CD14-positive monocyte (primary cell): ENCODE data around the gene AFF2. TPM values are rescaled to one million over a fixed set of nuclear protein-coding genes. Genes with fewer than 3 reads are reported as not detected.

ENCODE experiments used
- DNase-seq, 3 donors: peaks; one replicate each; pipeline ENCODE4 v3.0.0-alpha.2; 2011 to 2022
- H2AFZ ChIP-seq: 2 replicates; pipeline ENCODE4 v1.6.0; 2012; ENCODE audit warnings: mild to moderate bottlenecking, low read depth, low read length, inconsistent platforms; ENCODE audit not compliant: insufficient read depth, poor library complexity, severe bottlenecking
- H3K27ac ChIP-seq, 2 donors: 1 replicate in 1 of 2; 2 replicates in 1 of 2; pipeline ENCODE4 v1.5.1; 2012 to 2013; ENCODE audit warnings: low read length in 2 of 2, control low read depth in 1 of 2, inconsistent platforms in 1 of 2, low read depth in 1 of 2, mild to moderate bottlenecking in 1 of 2
- H3K27me3 ChIP-seq, 2 donors: one replicate each; pipeline versions ENCODE4 v1.6.0 to v1.6.1; 2011 to 2013; ENCODE audit warnings: low read length in 2 of 2; ENCODE audit not compliant: control insufficient read depth in 2 of 2, insufficient read depth in 2 of 2
- H3K36me3 ChIP-seq, 2 donors: replicated peaks in 1 of 2; 1 replicate in 1 of 2; 2 replicates in 1 of 2; pipeline versions ENCODE4 v1.5.1 to v1.6.1; 2012 to 2013; ENCODE audit warnings: low read length in 2 of 2, control low read depth in 1 of 2, inconsistent platforms in 1 of 2, mild to moderate bottlenecking in 1 of 2; ENCODE audit not compliant: insufficient read depth in 2 of 2, control insufficient read depth in 1 of 2
- H3K4me1 ChIP-seq, 2 donors: 1 replicate in 1 of 2; 2 replicates in 1 of 2; pipeline versions ENCODE4 v1.5.1 to v1.6.1; 2012 to 2013; ENCODE audit warnings: low read length in 2 of 2, control low read depth in 1 of 2, inconsistent platforms in 1 of 2, mild to moderate bottlenecking in 1 of 2, moderate library complexity in 1 of 2; ENCODE audit not compliant: insufficient read depth in 2 of 2, control insufficient read depth in 1 of 2
- H3K4me2 ChIP-seq: replicated peaks from 2 replicates; pipeline ENCODE3; 2012; ENCODE audit warnings: low read length, moderate library complexity, mild to moderate bottlenecking; ENCODE audit not compliant: poor library complexity, severe bottlenecking; ENCODE audit errors: extremely low read depth
- H3K4me3 ChIP-seq, 3 experiments: fragments of 200-600 bp in 1 of 3; sonication (generic) in 1 of 3; replicated peaks in 1 of 3; 1 replicate in 2 of 3; 2 replicates in 1 of 3; pipeline ENCODE4 v1.5.1; 2011 to 2013; ENCODE audit warnings: low read length in 3 of 3, mild to moderate bottlenecking in 3 of 3, control low read depth in 2 of 3, low read depth in 2 of 3, inconsistent platforms in 1 of 3, moderate library complexity in 1 of 3
- H3K79me2 ChIP-seq: 2 replicates; pipeline ENCODE4 v1.6.0; 2012; ENCODE audit warnings: mild to moderate bottlenecking, control low read depth, inconsistent platforms, low read length, moderate library complexity; ENCODE audit not compliant: insufficient read depth
- H3K9ac ChIP-seq: 2 replicates; pipeline ENCODE4 v1.6.0; 2017; ENCODE audit warnings: low read length, mild to moderate bottlenecking; ENCODE audit not compliant: insufficient read depth, poor library complexity, severe bottlenecking
- H3K9me3 ChIP-seq, 2 donors: replicated peaks in 1 of 2; 1 replicate in 1 of 2; 2 replicates in 1 of 2; pipeline versions ENCODE4 v1.5.1 to v1.6.1; 2012 to 2013; ENCODE audit warnings: low read length in 2 of 2, control low read depth in 1 of 2; ENCODE audit not compliant: control insufficient read depth in 1 of 2, insufficient read depth in 1 of 2
- H4K20me1 ChIP-seq: 2 replicates; pipeline ENCODE4 v1.6.0; 2012; ENCODE audit warnings: mild to moderate bottlenecking, low read length, control low read depth, moderate library complexity; ENCODE audit not compliant: insufficient read depth
- H3K27ac Mint-ChIP-seq, 7 donors: one replicate each; pipeline ENCODE4 v1.8.0; 2020; ENCODE audit warnings: mild to moderate bottlenecking in 7 of 7, mixed read lengths in 7 of 7, moderate library complexity in 6 of 7, inconsistent platforms in 2 of 7
- H3K27me3 Mint-ChIP-seq, 3 donors: one replicate each; pipeline ENCODE4 v1.8.0; 2021 to 2022; ENCODE audit warnings: low read depth in 3 of 3, mild to moderate bottlenecking in 3 of 3, mixed read lengths in 3 of 3, moderate library complexity in 3 of 3, inconsistent platforms in 1 of 3
- H3K36me3 Mint-ChIP-seq, 2 donors: one replicate each; pipeline ENCODE4 v1.8.0; 2020; ENCODE audit warnings: mixed read lengths in 2 of 2, inconsistent platforms in 1 of 2, mild to moderate bottlenecking in 1 of 2
- H3K4me1 Mint-ChIP-seq: one replicate; pipeline ENCODE4 v1.8.0; 2020; ENCODE audit warnings: mild to moderate bottlenecking, mixed read lengths
- H3K4me3 Mint-ChIP-seq, 2 donors: one replicate each; pipeline ENCODE4 v1.8.0; 2020; ENCODE audit warnings: mild to moderate bottlenecking in 2 of 2, mixed read lengths in 2 of 2, moderate library complexity in 1 of 2
- H3K9me3 Mint-ChIP-seq, 7 donors: one replicate each; pipeline ENCODE4 v1.8.0; 2020 to 2022; ENCODE audit warnings: mixed read lengths in 7 of 7, mild to moderate bottlenecking in 6 of 7, moderate library complexity in 6 of 7, inconsistent platforms in 2 of 7
- WGBS: methylation state at CpG from one replicate; pipeline ENCODE4 v1.1.5; 2013; ENCODE audit warnings: missing lambda C conversion rate; ENCODE audit not compliant: insufficient coverage; 5-methylcytosine and 5-hydroxymethylcytosine counted together
- intact Hi-C, 2 donors: fragments of 100-400 bp; cut with micrococcal nuclease; formaldehyde crosslinking; loops; one replicate each; pipeline versions ENCODE4 v1.15.0 to v1.15.1; 2023
- polyA plus RNA-seq, 3 donors: library from polyadenylated mRNA; depleted of rRNA in 1 of 3; unstranded in 2 of 3; stranded (reverse) in 1 of 3; fragments of 300-500 nt in 2 of 3; fragments of >200 nt in 1 of 3; fragmentation: Illumina TruSeq in 2 of 3; gene quantifications; 1 replicate in 2 of 3; 2 replicates in 1 of 3; pipeline ENCODE4 v1.2.3, GENCODE V29; 2012 to 2021
- TF ChIP-seq, protein P1 (sequence below): fragments of 200-600 bp; IDR thresholded peaks from one replicate; pipeline ENCODE4 v1.8.0; 2022; ENCODE audit warnings: antibody characterized with exemption, mild to moderate bottlenecking

AFF2 gene
- polyA plus RNA-seq, 3 donors: 0.07 to 1.1 (median 0.70) TPM

GRCh38 chrX:149032449-149032848, 532.0 kb downstream of the AFF2 start:
- H3K79me2 ChIP-seq: no peaks in the 10 kb centered on the region
- H3K36me3 ChIP-seq: no peaks in the 10 kb centered on the region
- no peaks in the 10 kb centered on the region for H4K20me1 ChIP-seq
- Mint-ChIP-seq H3K4me1 (no peaks in the 10 kb centered on the region), H3K27ac (no peak overlapping the region), H3K27me3 (peaks cover 0 to 2% (median 0%) of the 10 kb centered on the region in 3 donors), H3K4me3 (no peak overlapping the region), H3K9me3 (peaks cover 0 to 2% (median 0%) of the 10 kb centered on the region in 7 donors), H3K36me3 (no peaks in the 10 kb centered on the region)
- no peaks in the 10 kb centered on the region for H3K27me3 ChIP-seq
- no peaks in the 10 kb centered on the region for H3K4me1 ChIP-seq
- TF ChIP-seq, protein P1, sequence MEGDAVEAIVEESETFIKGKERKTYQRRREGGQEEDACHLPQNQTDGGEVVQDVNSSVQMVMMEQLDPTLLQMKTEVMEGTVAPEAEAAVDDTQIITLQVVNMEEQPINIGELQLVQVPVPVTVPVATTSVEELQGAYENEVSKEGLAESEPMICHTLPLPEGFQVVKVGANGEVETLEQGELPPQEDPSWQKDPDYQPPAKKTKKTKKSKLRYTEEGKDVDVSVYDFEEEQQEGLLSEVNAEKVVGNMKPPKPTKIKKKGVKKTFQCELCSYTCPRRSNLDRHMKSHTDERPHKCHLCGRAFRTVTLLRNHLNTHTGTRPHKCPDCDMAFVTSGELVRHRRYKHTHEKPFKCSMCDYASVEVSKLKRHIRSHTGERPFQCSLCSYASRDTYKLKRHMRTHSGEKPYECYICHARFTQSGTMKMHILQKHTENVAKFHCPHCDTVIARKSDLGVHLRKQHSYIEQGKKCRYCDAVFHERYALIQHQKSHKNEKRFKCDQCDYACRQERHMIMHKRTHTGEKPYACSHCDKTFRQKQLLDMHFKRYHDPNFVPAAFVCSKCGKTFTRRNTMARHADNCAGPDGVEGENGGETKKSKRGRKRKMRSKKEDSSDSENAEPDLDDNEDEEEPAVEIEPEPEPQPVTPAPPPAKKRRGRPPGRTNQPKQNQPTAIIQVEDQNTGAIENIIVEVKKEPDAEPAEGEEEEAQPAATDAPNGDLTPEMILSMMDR: no peak
- no CpG with 5 or more reads among the region's 2 CpGs for WGBS
- intact Hi-C loops: no loop called here
- no peak overlapping the region for H3K4me3 ChIP-seq
- H3K9me3 ChIP-seq: no peaks in the 10 kb centered on the region
- no peak overlapping the region for H2AFZ ChIP-seq
- no peak overlapping the region for H3K27ac ChIP-seq
- H3K4me2 ChIP-seq: no peak overlapping the region
- H3K9ac ChIP-seq: no peak overlapping the region
- no peak for DNase-seq

DNA sequence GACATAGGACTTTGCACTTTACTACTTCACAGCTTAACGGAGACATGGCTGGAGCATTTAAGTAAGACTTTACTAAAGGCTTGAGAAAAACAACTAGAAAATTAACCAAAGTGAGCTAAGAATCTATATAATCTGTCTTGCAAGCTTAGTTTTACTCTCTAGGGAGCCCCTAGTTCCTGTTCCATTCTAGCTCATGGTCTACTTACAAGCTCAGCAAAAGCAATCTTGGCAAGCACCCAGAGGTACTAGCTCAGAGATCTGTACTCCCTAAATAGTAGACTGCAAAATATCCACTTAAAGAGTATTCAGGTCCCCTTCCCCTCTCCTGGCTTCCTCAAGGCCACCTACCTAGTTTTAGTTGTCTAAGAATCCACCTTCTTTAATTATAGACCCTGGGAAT, 535.7 kb downstream of the AFF2 start:
- intact Hi-C loops: no loop called here
- Mint-ChIP-seq H3K27ac (no peak overlapping the region), H3K4me3 (no peak overlapping the region), H3K36me3 (no peaks in the 10 kb centered on the region), H3K9me3 (peaks cover 0 to 1% (median 0%) of the 10 kb centered on the region in 7 donors), H3K27me3 (peaks cover 0 to 2% (median 0%) of the 10 kb centered on the region in 3 donors), H3K4me1 (no peaks in the 10 kb centered on the region)
- WGBS: no CpG with 5 or more reads among the region's 1 CpG
- Histone ChIP-seq H3K4me3 (no peak overlapping the region), H3K36me3 (no peaks in the 10 kb centered on the region), H3K9me3 (no peaks in the 10 kb centered on the region), H2AFZ (no peak overlapping the region), H3K27me3 (no peaks in the 10 kb centered on the region), H3K27ac (no peak overlapping the region), H3K4me1 (no peaks in the 10 kb centered on the region), H3K4me2 (no peak overlapping the region), H3K79me2 (no peaks in the 10 kb centered on the region), H3K9ac (no peak overlapping the region), H4K20me1 (no peaks in the 10 kb centered on the region)
- DNase-seq: no peak
- TF ChIP-seq, protein P1: no peak
